GM19043 (cell line): ENCODE results near the gene CSRP3.

Source experiments
- ATAC-seq: cut with Tn5 transposase; IDR thresholded peaks from one replicate; pipeline ENCODE4 v1.9.1; 2021; ENCODE audit warnings: low read depth; ENCODE audit not compliant: unreplicated experiment

Gene CSRP3

GRCh38 chr11:19226378-19227195 is 24.8 kb upstream of the CSRP3 start:
- no peak for ATAC-seq

GRCh38 chr11:19225581-19225980 is 23.8 kb upstream of the CSRP3 start:
- ATAC-seq: no peak

- ATAC-seq: no peak
These were observed 23.3 kb upstream of the CSRP3 start for GRCh38 chr11:19225123-19225522.

GRCh38 chr11:19220903-19221724 is 19.3 kb upstream of the CSRP3 start:
- ATAC-seq: no peak

- no peak for ATAC-seq
These were observed 17.1 kb upstream of the CSRP3 start for GRCh38 chr11:19218786-19219460.

GRCh38 chr11:19218216-19218615 is 16.4 kb upstream of the CSRP3 start:
- ATAC-seq: no peak

- ATAC-seq: no peak
These were observed 15.1 kb upstream of the CSRP3 start for GRCh38 chr11:19216709-19217374.

GRCh38 chr11:19216021-19216420 is 14.2 kb upstream of the CSRP3 start:
- no peak for ATAC-seq

- no peak for ATAC-seq
These were observed 8.0 kb upstream of the CSRP3 start for GRCh38 chr11:19209617-19210370.

- ATAC-seq: no peak
These were observed 7.3 kb upstream of the CSRP3 start for GRCh38 chr11:19208959-19209546.

GRCh38 chr11:19208181-19208580 is 6.4 kb upstream of the CSRP3 start:
- ATAC-seq: no peak

- ATAC-seq: no peak
These were observed 3.1 kb upstream of the CSRP3 start for GRCh38 chr11:19204836-19205235.

GRCh38 chr11:19200410-19201201 is 1.2 kb downstream of the CSRP3 start:
- no peak for ATAC-seq

GRCh38 chr11:19199771-19200170 is 2.0 kb downstream of the CSRP3 start:
- ATAC-seq: no peak

GRCh38 chr11:19199048-19199447 is 2.7 kb downstream of the CSRP3 start:
- ATAC-seq: no peak

- no peak for ATAC-seq
These were observed 5.4 kb downstream of the CSRP3 start for GRCh38 chr11:19196432-19196831.

GRCh38 chr11:19194620-19195308 is 7.0 kb downstream of the CSRP3 start:
- ATAC-seq: no peak

GRCh38 chr11:19193916-19194315 is 7.9 kb downstream of the CSRP3 start:
- no peak for ATAC-seq
